Naive thymus-derived CD4-positive, alpha-beta T cell (primary cell): Measurements from ENCODE around the gene UBAP2L. TPM values are rescaled to one million over a fixed set of nuclear protein-coding genes. Genes with fewer than 3 reads are reported as not detected.

Experiments
- ATAC-seq: fragments of 150-1000 bp; cut with Tn5 transposase; 2 replicates; pipeline ENCODE4 v1.10.0; 2021; ENCODE audit warnings: mild to moderate bottlenecking, moderate library complexity
- CTCF ChIA-PET: fragments of 350-600 bp; sonication (Branson Sonifier 250); formaldehyde crosslinking; loops from one replicate; lab custom pipeline; 2021; ENCODE audit warnings: antibody characterized with exemption; lab: Charles Lee
- POLR2A ChIA-PET: fragments of 350-600 bp; sonication (Branson Sonifier 250); formaldehyde crosslinking; loops from one replicate; lab custom pipeline; 2021; ENCODE audit warnings: antibody characterized with exemption, inconsistent platforms; lab: Charles Lee
- DNase-seq, 9 donors: peaks; one replicate each; pipeline versions ENCODE4 v3.0.0 to v3.0.0-alpha.2; 2020 to 2022; ENCODE audit warnings: mixed read lengths in 1 of 9
- H3K27ac ChIP-seq: one replicate; pipeline ENCODE4 v1.7.0; 2013; ENCODE audit warnings: mild to moderate bottlenecking, low read depth, low read length, moderate library complexity
- H3K27me3 ChIP-seq, 2 donors: one replicate each; pipeline ENCODE4 v1.7.0; 2013; ENCODE audit warnings: low read length in 2 of 2, mild to moderate bottlenecking in 2 of 2, moderate library complexity in 2 of 2; ENCODE audit not compliant: control insufficient read depth in 2 of 2, insufficient read depth in 2 of 2
- H3K36me3 ChIP-seq, 3 experiments: 1 replicate in 2 of 3; 2 replicates in 1 of 3; pipeline ENCODE4 v1.7.0; 2013; ENCODE audit warnings: low read length in 3 of 3, mild to moderate bottlenecking in 3 of 3, moderate library complexity in 1 of 3; ENCODE audit not compliant: insufficient read depth in 3 of 3, control insufficient read depth in 2 of 3
- H3K4me1 ChIP-seq, 2 donors: one replicate each; pipeline ENCODE4 v1.7.0; 2013; ENCODE audit warnings: low read length in 2 of 2, mild to moderate bottlenecking in 2 of 2, moderate library complexity in 1 of 2; ENCODE audit not compliant: control insufficient read depth in 2 of 2, insufficient read depth in 2 of 2
- H3K4me3 ChIP-seq: 2 replicates; pipeline ENCODE4 v1.7.0; 2013; ENCODE audit warnings: mild to moderate bottlenecking, low read length
- H3K9me3 ChIP-seq, 3 experiments: 1 replicate in 2 of 3; 2 replicates in 1 of 3; pipeline ENCODE4 v1.7.0; 2013; ENCODE audit warnings: low read length in 3 of 3; ENCODE audit not compliant: control insufficient read depth in 2 of 3
- H3K27ac Mint-ChIP-seq, 9 donors: one replicate each; pipeline ENCODE4 v1.8.0; 2020 to 2022; ENCODE audit warnings: mixed read lengths in 9 of 9, mild to moderate bottlenecking in 8 of 9, moderate library complexity in 5 of 9, inconsistent platforms in 2 of 9
- H3K27me3 Mint-ChIP-seq, 5 donors: one replicate each; pipeline ENCODE4 v1.8.0; 2021 to 2022; ENCODE audit warnings: mixed read lengths in 5 of 5, mild to moderate bottlenecking in 1 of 5
- H3K36me3 Mint-ChIP-seq, 5 donors: one replicate each; pipeline ENCODE4 v1.8.0; 2020 to 2022; ENCODE audit warnings: mixed read lengths in 5 of 5, mild to moderate bottlenecking in 3 of 5, inconsistent platforms in 1 of 5
- H3K4me1 Mint-ChIP-seq, 7 donors: one replicate each; pipeline ENCODE4 v1.8.0; 2020 to 2022; ENCODE audit warnings: mixed read lengths in 7 of 7, mild to moderate bottlenecking in 3 of 7, inconsistent platforms in 1 of 7
- H3K4me3 Mint-ChIP-seq, 10 donors: one replicate each; pipeline ENCODE4 v1.8.0; 2020 to 2022; ENCODE audit warnings: mild to moderate bottlenecking in 10 of 10, mixed read lengths in 10 of 10, moderate library complexity in 6 of 10, inconsistent platforms in 2 of 10
- H3K9me3 Mint-ChIP-seq, 11 donors: one replicate each; pipeline ENCODE4 v1.8.0; 2020 to 2022; ENCODE audit warnings: mixed read lengths in 11 of 11, mild to moderate bottlenecking in 4 of 11, inconsistent platforms in 1 of 11, moderate library complexity in 1 of 11
- intact Hi-C, 2 donors: fragments of 100-400 bp; cut with micrococcal nuclease; formaldehyde crosslinking; loops; one replicate each; pipeline ENCODE4 v1.15.1; 2023
- polyA plus RNA-seq, 2 donors: library from polyadenylated mRNA; unstranded; fragments of 300-500 nt; fragmentation: Illumina TruSeq; gene quantifications; one replicate each; pipeline ENCODE4 v1.2.3, GENCODE V29; 2021
- total RNA-seq, 6 experiments: library from RNA in 5 of 6; stranded (reverse) in 5 of 6; gene quantifications; 1 replicate in 5 of 6; 2 replicates in 1 of 6; pipeline ENCODE4 v1.2.3 and lab custom pipeline; 2021 to 2026

UBAP2L gene
- total and polyA plus RNA-seq, 7 experiments from 2014 or later: 49.4 to 235 (median 186) TPM

- Histone ChIP-seq H3K27ac (peak overlapping the region; percentile 99), H3K27me3 (no peaks in the 10 kb centered on the region), H3K36me3 (peaks cover 6 to 45% (median 8%) of the 10 kb centered on the region in 3 experiments), H3K4me1 (peaks cover 42 to 45% of the 10 kb centered on the region in 2 donors), H3K4me3 (peak overlapping the region; percentile 95), H3K9me3 (no peaks in the 10 kb centered on the region)
- peaks cover 0 to 4% (median 0%) of the 10 kb centered on the region in 5 donors for H3K27me3 Mint-ChIP-seq
- ChIA-PET POLR2A (interaction anchor here (0.8 to 2.9 kb wide), 14 partner anchors 9 to 337 kb away, joined by 3 to 12 read pairs (median 4); partner anchors contain the start of genes HAX1, RPS27, TPM3 and UBE2Q1), CTCF (interaction anchor here (0.6 to 1.6 kb wide), 3 partner anchors 114 to 168 kb away, joined by 4 to 8 read pairs (median 5); no protein-coding TSS in a partner anchor)
- ATAC-seq: no peak
- peaks cover 8 to 43% (median 22%) of the 10 kb centered on the region in 5 donors for H3K36me3 Mint-ChIP-seq
- H3K9me3 Mint-ChIP-seq: peaks cover 0 to 3% (median 0%) of the 10 kb centered on the region in 11 donors
- peak overlapping the region; percentile 83 to 100 (median 98) for H3K4me3 Mint-ChIP-seq
- H3K4me1 Mint-ChIP-seq: peaks cover 50 to 80% (median 70%) of the 10 kb centered on the region in 7 donors
- DNase-seq: no peak
- intact Hi-C loops: loop anchor here (1.0 to 10.0 kb wide), 24 partner anchors 18 to 1974 kb away; partner anchors contain the start of genes ATP8B2 (in 2 of the 2), HAX1 (in 2 of the 2), PMVK (in 2 of the 2) and RPS27 (in 2 of the 2)
- peak overlapping the region; percentile 96 to 100 (median 99) for H3K27ac Mint-ChIP-seq
Measured at GRCh38 chr1:154220970-154221277, 169 bp downstream of the UBAP2L start.

DNA sequence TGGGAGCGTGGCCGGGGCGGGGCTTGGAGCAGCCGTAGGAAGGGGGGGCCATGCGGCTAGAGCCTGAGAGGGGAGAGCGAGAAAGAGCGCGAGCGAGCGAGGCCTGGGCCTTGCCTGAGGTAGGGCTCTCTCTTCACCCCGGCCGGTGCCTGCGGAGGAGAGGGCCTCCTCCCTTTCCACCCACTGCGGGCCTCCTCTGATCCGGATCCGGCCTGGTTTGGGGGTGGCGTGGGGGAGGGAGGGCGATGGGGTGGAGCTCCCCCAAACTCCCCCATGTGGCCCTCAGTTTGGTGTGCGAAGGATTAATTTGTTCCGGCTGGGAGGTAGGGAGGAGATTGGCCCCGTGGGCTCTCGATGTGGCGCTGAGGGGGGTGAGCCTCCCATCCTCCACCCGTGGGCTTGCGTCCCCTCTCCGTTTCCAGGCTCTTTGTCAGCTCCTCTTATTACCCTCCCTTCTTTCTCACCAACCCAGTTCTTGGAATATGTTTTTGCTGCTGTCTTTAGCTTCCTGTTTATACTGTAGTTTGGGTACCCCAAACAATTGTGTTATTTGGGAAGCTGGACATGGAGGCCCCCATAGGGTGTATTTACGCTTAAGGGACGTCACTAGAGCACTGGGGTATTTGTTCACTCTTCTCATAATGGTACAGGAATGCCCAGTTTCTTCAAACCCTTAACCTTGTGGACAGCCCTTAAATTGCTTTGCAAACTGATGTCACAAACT, 685 bp downstream of the UBAP2L start:
- Mint-ChIP-seq H3K9me3 (peaks cover 0 to 3% (median 0%) of the 10 kb centered on the region in 11 donors), H3K27me3 (peaks cover 0 to 4% (median 0%) of the 10 kb centered on the region in 5 donors), H3K4me3 (peak overlapping the region; percentile 83 to 100 (median 98)), H3K36me3 (peaks cover 12 to 45% (median 28%) of the 10 kb centered on the region in 5 donors), H3K4me1 (peaks cover 55 to 80% (median 75%) of the 10 kb centered on the region in 7 donors), H3K27ac (peak overlapping the region; percentile 96 to 100 (median 99))
- H3K36me3 ChIP-seq: peaks cover 6 to 48% (median 13%) of the 10 kb centered on the region in 3 experiments
- intact Hi-C loops: loop anchor here (2.0 to 10.0 kb wide), 12 partner anchors 17 to 1973 kb away; partner anchors contain the start of genes ATP8B2 (in 2 of the 2), PMVK (in 2 of the 2), PYGO2 (in 1 of the 2) and SLC25A44 (in 1 of the 2)
- H3K27me3 ChIP-seq: no peaks in the 10 kb centered on the region
- ChIA-PET POLR2A (interaction anchor here (0.6 to 2.9 kb wide), 9 partner anchors 9 to 337 kb away, joined by 3 to 12 read pairs (median 3); partner anchors contain the start of genes HAX1, RPS27 and UBE2Q1), CTCF (interaction anchor here (0.6 to 1.7 kb wide), 3 partner anchors 22 to 168 kb away, joined by 4 to 8 read pairs (median 6); no protein-coding TSS in a partner anchor)
- DNase-seq: peak; percentile 57 to 80 (median 71)
- peak overlapping the region; percentile 95 for H3K4me3 ChIP-seq
- no peaks in the 10 kb centered on the region for H3K9me3 ChIP-seq
- peak overlapping the region; percentile 99 for H3K27ac ChIP-seq
- ATAC-seq: peak; percentile 51
- H3K4me1 ChIP-seq: peaks cover 42 to 45% of the 10 kb centered on the region in 2 donors

GRCh38 chr1:154222518-154222917, 1.8 kb downstream of the UBAP2L start:
- H3K27me3 ChIP-seq: no peaks in the 10 kb centered on the region
- no peaks in the 10 kb centered on the region for H3K9me3 ChIP-seq
- Mint-ChIP-seq H3K4me3 (peak overlapping the region; percentile 83 to 100 (median 98)), H3K27me3 (peaks cover 0 to 4% (median 0%) of the 10 kb centered on the region in 5 donors), H3K27ac (peak overlapping the region; percentile 96 to 100 (median 99)), H3K36me3 (peaks cover 13 to 46% (median 30%) of the 10 kb centered on the region in 5 donors), H3K4me1 (peaks cover 57 to 80% (median 76%) of the 10 kb centered on the region in 7 donors), H3K9me3 (peaks cover 0 to 3% (median 0%) of the 10 kb centered on the region in 11 donors)
- H3K4me3 ChIP-seq: peak overlapping the region; percentile 95
- no peak for DNase-seq
- peaks cover 42 to 44% of the 10 kb centered on the region in 2 donors for H3K4me1 ChIP-seq
- intact Hi-C loops: loop anchor here (5.0 to 10.0 kb wide), 3 partner anchors 405 to 1972 kb away; partner anchors contain the start of genes PYGO2 (in 1 of the 2) and SLC25A44 (in 1 of the 2)
- ChIA-PET POLR2A (interaction anchor here (0.7 to 1.6 kb wide), 10 partner anchors 15 to 439 kb away, joined by 3 to 4 read pairs (median 3); no protein-coding TSS in a partner anchor), CTCF (interaction anchor here (0.7 to 1.7 kb wide), 4 partner anchors 23 to 1756 kb away, joined by 3 to 8 read pairs (median 5); partner anchors contain the start of gene ARHGEF2)
- ATAC-seq: no peak
- H3K36me3 ChIP-seq: peaks cover 5 to 50% (median 10%) of the 10 kb centered on the region in 3 experiments
- peak overlapping the region; percentile 99 for H3K27ac ChIP-seq

GRCh38 chr1:154222918-154223317, 2.2 kb downstream of the UBAP2L start:
- peaks cover 54 to 77% (median 72%) of the 10 kb centered on the region in 7 donors for H3K4me1 Mint-ChIP-seq
- Histone ChIP-seq H3K4me3 (no peak overlapping the region), H3K4me1 (peaks cover 39 to 40% of the 10 kb centered on the region in 2 donors), H3K27me3 (no peaks in the 10 kb centered on the region), H3K9me3 (no peaks in the 10 kb centered on the region), H3K27ac (peak overlapping the region; percentile 99), H3K36me3 (peaks cover under 1 to 49% (median 6%) of the 10 kb centered on the region in 3 experiments)
- H3K4me3 Mint-ChIP-seq: peak overlapping the region; percentile 48 to 100 (median 94)
- H3K27me3 Mint-ChIP-seq: peaks cover 0 to 4% (median 0%) of the 10 kb centered on the region in 5 donors
- H3K27ac Mint-ChIP-seq: peak overlapping the region; percentile 3 to 100 (median 98)
- POLR2A ChIA-PET: interaction anchor here (0.7 to 1.6 kb wide), 10 partner anchors 15 to 439 kb away, joined by 3 to 4 read pairs (median 3); no protein-coding TSS in a partner anchor
- CTCF ChIA-PET: interaction anchor here (0.7 to 1.7 kb wide), 2 partner anchors 23 to 73 kb away, joined by 4 to 6 read pairs; no protein-coding TSS in a partner anchor
- intact Hi-C loops: loop anchor here (5.0 to 10.0 kb wide), 3 partner anchors 404 to 1972 kb away; partner anchors contain the start of genes PYGO2 (in 1 of the 2) and SLC25A44 (in 1 of the 2)
- H3K36me3 Mint-ChIP-seq: peaks cover 13 to 44% (median 28%) of the 10 kb centered on the region in 5 donors
- ATAC-seq (no peak), DNase-seq (no peak)
- peaks cover 0 to 3% (median 0%) of the 10 kb centered on the region in 11 donors for H3K9me3 Mint-ChIP-seq

DNA sequence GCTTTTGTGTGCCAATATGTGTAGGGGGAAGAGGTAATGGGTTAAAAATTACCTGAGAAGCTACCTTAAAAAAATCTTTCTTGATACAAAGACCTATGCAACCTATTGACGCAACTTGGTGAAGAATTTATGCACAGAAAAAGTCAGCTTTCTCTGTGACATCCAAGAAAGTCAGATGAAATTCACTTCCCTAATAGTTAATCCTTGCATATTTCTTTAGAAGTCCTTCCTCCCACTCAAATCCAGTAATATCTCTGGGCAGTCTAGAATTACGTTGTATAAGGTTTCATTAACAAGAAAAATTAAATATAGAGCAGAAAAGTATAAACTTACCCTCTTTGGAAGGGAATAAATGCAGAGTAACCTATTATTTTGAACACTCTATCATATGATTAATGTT, 2.9 kb downstream of the UBAP2L start:
- H3K27ac ChIP-seq: peak overlapping the region; percentile 99
- ATAC-seq (no peak), DNase-seq (no peak)
- Mint-ChIP-seq H3K27me3 (peaks cover 0 to 4% (median 0%) of the 10 kb centered on the region in 5 donors), H3K36me3 (peaks cover 8 to 46% (median 26%) of the 10 kb centered on the region in 5 donors), H3K9me3 (peaks cover 0 to 3% (median 0%) of the 10 kb centered on the region in 11 donors), H3K4me1 (peaks cover 49 to 70% (median 65%) of the 10 kb centered on the region in 7 donors), H3K4me3 (peak overlapping the region in 8 of 10 donors; percentile 22 to 99 (median 87)), H3K27ac (peak overlapping the region in 8 of 9 donors; percentile 38 to 100 (median 98))
- no peak overlapping the region for H3K4me3 ChIP-seq
- H3K4me1 ChIP-seq: peaks cover 32% of the 10 kb centered on the region in 2 donors
- H3K9me3 ChIP-seq: no peaks in the 10 kb centered on the region
- H3K36me3 ChIP-seq: peaks cover 0 to 49% (median 6%) of the 10 kb centered on the region in 3 experiments
- H3K27me3 ChIP-seq: no peaks in the 10 kb centered on the region
- ChIA-PET POLR2A (interaction anchor here (0.5 to 1.6 kb wide), 4 partner anchors 48 to 440 kb away, joined by 3 to 4 read pairs (median 4); no protein-coding TSS in a partner anchor), CTCF (no interaction called here)
- intact Hi-C loops: loop anchor here (5.0 to 10.0 kb wide), 3 partner anchors 404 to 1971 kb away; partner anchors contain the start of genes PYGO2 (in 1 of the 2) and SLC25A44 (in 1 of the 2)
